Measurements from ENCODE around the gene RELN. TPM values are rescaled to one million over a fixed set of nuclear protein-coding genes. Genes with fewer than 3 reads are reported as not detected.
"Not testable (repeated sequence)": the region's sequence is repeated elsewhere in the genome, so short reads cannot be mapped to it uniquely, and the experiment has no call there.

Gene RELN
- under 0.01 TPM for polyA plus RNA-seq (2012; ENCODE audit: low read depth, missing spikeins)

GRCh38 chr7:103989200-103989784 is at the start of gene RELN:
TSS of gene RELN (minus strand) at chr7:103989658. CDS start at chr7:103989356, 302 bp downstream.
- FAIRE-seq (no peak), DNase-seq (ENCODE audit: insufficient read length, low spot score) (peak; percentile 14)
- no peak for TF ChIP-seq SPI1 (IDR thresholded peaks at IDR 0.05; ENCODE audit: low read depth, low read length)
- no peak for TF ChIP-seq POU2F2 (IDR thresholded peaks at IDR 0.05; ENCODE audit: low read depth, low read length)
- no peak for TF ChIP-seq POLR2A (IDR thresholded peaks at IDR 0.05; ENCODE audit: low read depth, low read length)

GRCh38 chr7:104038136-104038535 is 48.7 kb upstream of the RELN start:
- FAIRE-seq = no peak
- no peak for TF ChIP-seq SPI1 (IDR thresholded peaks at IDR 0.05; ENCODE audit: low read depth, low read length)
- TF ChIP-seq TAF1 (IDR thresholded peaks at IDR 0.05; ENCODE audit: low read depth, low read length) = no peak
- no peak for TF ChIP-seq POLR2A (IDR thresholded peaks at IDR 0.05; ENCODE audit: low read depth, low read length)
- TF ChIP-seq PAX5 (IDR thresholded peaks at IDR 0.05; ENCODE audit: insufficient read depth, low read length, severe bottlenecking) = no peak
- TF ChIP-seq POU2F2 (IDR thresholded peaks at IDR 0.05; ENCODE audit: low read depth, low read length) = no peak
- no peak for TF ChIP-seq POLR2AphosphoS5 (IDR thresholded peaks at IDR 0.05; ENCODE audit: low read depth, low read length)

DNA sequence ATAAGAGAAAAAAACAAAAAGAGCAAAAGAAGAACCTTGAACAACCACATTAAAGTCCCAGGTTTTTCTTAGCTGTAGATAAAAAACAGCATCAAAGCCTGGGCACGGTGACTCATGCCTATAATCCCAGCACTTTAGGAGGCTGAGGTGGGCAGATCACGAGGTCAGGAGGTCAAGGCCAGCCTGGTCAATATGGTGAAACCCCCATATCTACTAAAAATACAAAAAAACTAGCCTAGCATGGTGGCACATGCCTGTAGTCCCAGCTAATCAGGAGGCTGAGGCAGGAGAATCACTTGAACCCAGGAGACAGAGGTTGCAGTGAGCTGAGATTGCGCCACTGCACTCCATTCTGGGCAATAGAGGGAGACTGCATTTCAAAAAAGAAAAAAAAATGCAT is 47.4 kb upstream of the RELN start:
- not testable (repeated sequence) for DNase-seq (ENCODE audit: insufficient read length, low spot score); FAIRE-seq

More at GRCh38 chr7:104038136-104038535, 48.7 kb upstream of the RELN start:
- no peak for DNase-seq (ENCODE audit: insufficient read length, low spot score)

DNA sequence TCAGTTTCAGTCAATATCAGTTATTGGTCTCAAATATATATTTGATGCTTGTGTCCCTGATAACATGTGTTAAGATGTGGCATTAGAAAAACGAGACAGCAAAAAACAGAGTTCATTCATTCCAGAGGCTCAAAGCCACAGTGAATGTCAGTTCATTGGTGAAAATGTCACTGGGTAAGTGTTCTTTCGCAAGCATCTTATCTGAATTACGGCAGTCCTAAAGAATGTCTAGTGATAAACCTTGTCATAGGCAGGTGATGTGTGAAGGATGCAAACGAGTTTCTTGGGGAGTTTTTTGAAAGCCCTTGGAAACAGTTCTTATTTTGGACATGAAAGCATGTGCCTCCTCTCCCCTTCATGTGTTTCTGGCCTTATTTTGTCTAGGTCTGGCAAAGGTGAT is 45.9 kb upstream of the RELN start:
- FAIRE-seq = no peak
- TF ChIP-seq PAX5 (IDR thresholded peaks at IDR 0.05; ENCODE audit: insufficient read depth, low read length, severe bottlenecking) (no peak), POU2F2 (IDR thresholded peaks at IDR 0.05; ENCODE audit: low read depth, low read length) (no peak)
- DNase-seq (ENCODE audit: insufficient read length, low spot score) = no peak

GRCh38 chr7:104034679-104035078 is 45.2 kb upstream of the RELN start:
- DNase-seq (ENCODE audit: insufficient read length, low spot score) (no peak), FAIRE-seq (no peak)
- TF ChIP-seq SPI1 (IDR thresholded peaks at IDR 0.05; ENCODE audit: low read depth, low read length) (no peak), POLR2A (IDR thresholded peaks at IDR 0.05; ENCODE audit: low read depth, low read length) (no peak), TAF1 (IDR thresholded peaks at IDR 0.05; ENCODE audit: low read depth, low read length) (no peak)

GRCh38 chr7:104033837-104034236 is 44.4 kb upstream of the RELN start:
- TF ChIP-seq TAF1 (IDR thresholded peaks at IDR 0.05; ENCODE audit: low read depth, low read length) = no peak
- no peak for FAIRE-seq
- DNase-seq (ENCODE audit: insufficient read length, low spot score) = no peak

GRCh38 chr7:104032486-104032885 is 43.0 kb upstream of the RELN start:
- FAIRE-seq (no peak), DNase-seq (ENCODE audit: insufficient read length, low spot score) (no peak)
- TF ChIP-seq SPI1 (IDR thresholded peaks at IDR 0.05; ENCODE audit: low read depth, low read length) (no peak), PAX5 (IDR thresholded peaks at IDR 0.05; ENCODE audit: insufficient read depth, low read length, severe bottlenecking) (no peak), POLR2A (IDR thresholded peaks at IDR 0.05; ENCODE audit: low read depth, low read length) (no peak), POLR2AphosphoS5 (IDR thresholded peaks at IDR 0.05; ENCODE audit: low read depth, low read length) (no peak), TAF1 (IDR thresholded peaks at IDR 0.05; ENCODE audit: low read depth, low read length) (no peak), POU2F2 (IDR thresholded peaks at IDR 0.05; ENCODE audit: low read depth, low read length) (no peak)

DNA sequence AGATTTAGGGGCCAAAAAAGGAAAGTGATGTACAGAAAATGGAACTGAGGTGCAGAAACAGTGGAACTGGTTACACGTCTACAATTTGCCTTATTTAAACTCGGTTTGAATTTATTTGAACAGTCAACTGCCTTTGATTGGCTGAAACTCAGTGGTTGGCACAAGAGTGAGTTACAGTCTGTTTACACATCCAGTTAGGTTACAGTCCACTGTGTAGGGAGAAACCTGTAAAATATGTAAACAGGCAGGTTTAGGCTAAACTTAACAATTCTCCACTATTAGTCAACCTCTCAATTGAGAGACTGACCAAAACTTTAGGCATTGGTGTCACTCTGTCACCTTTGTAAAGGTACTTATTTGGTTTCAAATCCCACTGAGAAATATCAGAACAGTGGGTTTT is 40.3 kb upstream of the RELN start:
- no peak for TF ChIP-seq SPI1 (IDR thresholded peaks at IDR 0.05; ENCODE audit: low read depth, low read length)
- no peak for TF ChIP-seq PAX5 (IDR thresholded peaks at IDR 0.05; ENCODE audit: insufficient read depth, low read length, severe bottlenecking)
- TF ChIP-seq POLR2A (IDR thresholded peaks at IDR 0.05; ENCODE audit: low read depth, low read length) = no peak
- TF ChIP-seq TAF1 (IDR thresholded peaks at IDR 0.05; ENCODE audit: low read depth, low read length) = no peak
- no peak for TF ChIP-seq POLR2AphosphoS5 (IDR thresholded peaks at IDR 0.05; ENCODE audit: low read depth, low read length)
- TF ChIP-seq POU2F2 (IDR thresholded peaks at IDR 0.05; ENCODE audit: low read depth, low read length) = no peak
- FAIRE-seq = no peak
- DNase-seq (ENCODE audit: insufficient read length, low spot score) = no peak

- no peak for FAIRE-seq
Measured at GRCh38 chr7:104024632-104025031, 35.2 kb upstream of the RELN start.

DNA sequence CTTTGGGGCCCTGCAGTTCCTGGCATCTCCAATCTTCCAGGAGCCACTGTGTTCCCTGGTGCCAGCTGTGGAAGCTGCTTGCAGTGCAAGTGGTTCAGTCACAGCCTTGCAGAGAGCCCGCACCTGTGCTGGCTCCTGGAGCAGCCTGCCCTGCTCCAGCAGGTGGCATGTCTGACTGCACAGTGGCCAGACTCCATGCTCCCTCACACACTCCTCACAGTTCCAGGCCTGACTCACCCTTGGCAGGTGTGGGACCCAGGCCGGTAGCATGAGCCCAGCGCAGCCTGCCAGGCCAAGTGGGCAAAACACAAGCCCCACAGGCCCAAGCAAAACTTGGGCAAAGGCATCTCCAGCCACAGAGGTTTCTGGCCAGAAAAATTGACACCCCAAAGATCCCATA is 33.6 kb upstream of the RELN start:
- TF ChIP-seq SPI1 (IDR thresholded peaks at IDR 0.05; ENCODE audit: low read depth, low read length) (no peak), POU2F2 (IDR thresholded peaks at IDR 0.05; ENCODE audit: low read depth, low read length) (no peak), PAX5 (IDR thresholded peaks at IDR 0.05; ENCODE audit: insufficient read depth, low read length, severe bottlenecking) (no peak), TAF1 (IDR thresholded peaks at IDR 0.05; ENCODE audit: low read depth, low read length) (no peak), POLR2A (IDR thresholded peaks at IDR 0.05; ENCODE audit: low read depth, low read length) (no peak), POLR2AphosphoS5 (IDR thresholded peaks at IDR 0.05; ENCODE audit: low read depth, low read length) (no peak)
- no peak for FAIRE-seq
- DNase-seq (ENCODE audit: insufficient read length, low spot score) = no peak

More at GRCh38 chr7:104024632-104025031, 35.2 kb upstream of the RELN start:
- no peak for TF ChIP-seq POU2F2 (IDR thresholded peaks at IDR 0.05; ENCODE audit: low read depth, low read length)
- no peak for TF ChIP-seq POLR2AphosphoS5 (IDR thresholded peaks at IDR 0.05; ENCODE audit: low read depth, low read length)
- no peak for TF ChIP-seq POLR2A (IDR thresholded peaks at IDR 0.05; ENCODE audit: low read depth, low read length)
- no peak for TF ChIP-seq PAX5 (IDR thresholded peaks at IDR 0.05; ENCODE audit: insufficient read depth, low read length, severe bottlenecking)
- no peak for TF ChIP-seq TAF1 (IDR thresholded peaks at IDR 0.05; ENCODE audit: low read depth, low read length)
- TF ChIP-seq SPI1 (IDR thresholded peaks at IDR 0.05; ENCODE audit: low read depth, low read length) = no peak
- no peak for DNase-seq (ENCODE audit: insufficient read length, low spot score)

- DNase-seq (ENCODE audit: insufficient read length, low spot score) = no peak
- TF ChIP-seq POLR2AphosphoS5 (IDR thresholded peaks at IDR 0.05; ENCODE audit: low read depth, low read length) = no peak
- TF ChIP-seq PAX5 (IDR thresholded peaks at IDR 0.05; ENCODE audit: insufficient read depth, low read length, severe bottlenecking) = no peak
- TF ChIP-seq POU2F2 (IDR thresholded peaks at IDR 0.05; ENCODE audit: low read depth, low read length) = no peak
- TF ChIP-seq POLR2A (IDR thresholded peaks at IDR 0.05; ENCODE audit: low read depth, low read length) = no peak
- TF ChIP-seq SPI1 (IDR thresholded peaks at IDR 0.05; ENCODE audit: low read depth, low read length) = no peak
- no peak for TF ChIP-seq TAF1 (IDR thresholded peaks at IDR 0.05; ENCODE audit: low read depth, low read length)
- FAIRE-seq = no peak
Measured at GRCh38 chr7:104018425-104018824, 29.0 kb upstream of the RELN start.
